ENCODE measurements around the gene FAM162A. TPM values are rescaled to one million over a fixed set of nuclear protein-coding genes. Genes with fewer than 3 reads are reported as not detected.
A peak's percentile ranks its signal among the peaks of the same experiment; 100 is the strongest.
"Not testable (repeated sequence)": the region's sequence is repeated elsewhere in the genome, so short reads cannot be mapped to it uniquely, and the experiment has no call there.

The FAM162A gene
- total RNA-seq, 2 experiments from 2014 or later, result 51.3 to 63.9 TPM

DNA sequence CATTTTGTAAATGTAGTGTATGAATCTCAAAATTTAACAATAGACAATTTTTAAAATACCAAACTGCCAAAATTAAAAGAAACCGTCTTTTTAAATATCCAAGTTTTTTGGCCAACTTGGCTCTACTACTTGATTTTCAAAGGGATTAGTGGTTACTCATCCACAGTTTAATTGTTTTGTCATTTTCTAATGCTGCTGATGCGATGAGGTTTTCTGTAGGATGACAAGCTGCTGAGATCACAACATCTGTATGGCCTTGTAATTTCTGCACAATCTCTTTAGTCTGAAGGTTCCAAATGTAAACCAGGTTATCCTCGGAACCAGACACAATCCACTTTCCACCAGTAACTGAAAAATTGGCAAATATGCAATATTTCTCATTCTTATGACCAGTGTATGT is 30.4 kb downstream of the FAM162A start:
- H3K27ac Mint-ChIP-seq, result peak overlapping the region; percentile 95
- DNase-seq (no peak), ATAC-seq (no peak)
- CTCF ChIA-PET, result no interaction called here
- peaks cover 45% of the 10 kb centered on the region for H3K4me1 Mint-ChIP-seq
- H3K36me3 Mint-ChIP-seq, result peaks cover 20% of the 10 kb centered on the region
- no peaks in the 10 kb centered on the region for H3K27me3 Mint-ChIP-seq
- H3K9me3 Mint-ChIP-seq (ENCODE audit: low read depth), result no peaks in the 10 kb centered on the region
- H3K4me3 Mint-ChIP-seq, result peak overlapping the region; percentile 95

DNA sequence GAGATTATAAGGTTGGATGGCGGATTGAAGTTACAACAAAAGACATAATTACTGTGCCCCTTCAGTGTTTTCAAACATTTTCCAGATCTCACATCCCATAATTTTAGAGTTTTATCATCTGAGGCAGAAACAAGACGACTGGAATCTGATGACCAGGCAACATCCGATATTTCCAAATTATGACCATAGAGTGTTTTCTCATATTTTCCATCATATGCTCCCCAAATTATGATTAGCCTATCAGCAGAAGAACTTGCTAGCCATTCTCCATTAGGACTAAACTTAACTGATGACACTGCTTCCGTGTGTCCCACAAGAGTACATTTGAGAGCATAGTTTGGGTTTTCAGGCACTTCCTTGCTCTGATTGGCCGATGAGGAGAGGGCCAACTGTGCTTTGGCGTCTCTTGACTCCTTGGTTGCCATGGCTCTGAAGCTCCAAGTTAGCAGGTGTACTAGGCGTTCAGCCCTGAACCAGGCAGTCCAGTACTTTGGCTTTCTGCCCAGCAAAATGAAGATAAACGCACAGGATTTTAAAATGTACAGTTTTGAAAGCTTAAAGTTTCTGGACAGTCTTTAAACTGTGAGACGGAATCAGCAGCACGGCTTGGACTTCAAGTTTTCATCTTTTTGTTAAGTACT is 31.2 kb downstream of the FAM162A start:
- Mint-ChIP-seq H3K36me3 (peaks cover 20% of the 10 kb centered on the region), H3K4me3 (peak overlapping the region; percentile 95), H3K4me1 (peaks cover 47% of the 10 kb centered on the region), H3K9me3 (ENCODE audit: low read depth) (no peaks in the 10 kb centered on the region), H3K27me3 (no peaks in the 10 kb centered on the region), H3K27ac (peak overlapping the region; percentile 95)
- DNase-seq (peak; percentile 76), ATAC-seq (peak; percentile 54)
- CTCF ChIA-PET, result interaction anchor here (0.6 to 3.6 kb wide), 8 partner anchors 16 to 264 kb away, joined by 3 to 26 read pairs (median 5); partner anchors contain the start of genes FAM162A, KPNA1, MIX23 and PARP14

DNA sequence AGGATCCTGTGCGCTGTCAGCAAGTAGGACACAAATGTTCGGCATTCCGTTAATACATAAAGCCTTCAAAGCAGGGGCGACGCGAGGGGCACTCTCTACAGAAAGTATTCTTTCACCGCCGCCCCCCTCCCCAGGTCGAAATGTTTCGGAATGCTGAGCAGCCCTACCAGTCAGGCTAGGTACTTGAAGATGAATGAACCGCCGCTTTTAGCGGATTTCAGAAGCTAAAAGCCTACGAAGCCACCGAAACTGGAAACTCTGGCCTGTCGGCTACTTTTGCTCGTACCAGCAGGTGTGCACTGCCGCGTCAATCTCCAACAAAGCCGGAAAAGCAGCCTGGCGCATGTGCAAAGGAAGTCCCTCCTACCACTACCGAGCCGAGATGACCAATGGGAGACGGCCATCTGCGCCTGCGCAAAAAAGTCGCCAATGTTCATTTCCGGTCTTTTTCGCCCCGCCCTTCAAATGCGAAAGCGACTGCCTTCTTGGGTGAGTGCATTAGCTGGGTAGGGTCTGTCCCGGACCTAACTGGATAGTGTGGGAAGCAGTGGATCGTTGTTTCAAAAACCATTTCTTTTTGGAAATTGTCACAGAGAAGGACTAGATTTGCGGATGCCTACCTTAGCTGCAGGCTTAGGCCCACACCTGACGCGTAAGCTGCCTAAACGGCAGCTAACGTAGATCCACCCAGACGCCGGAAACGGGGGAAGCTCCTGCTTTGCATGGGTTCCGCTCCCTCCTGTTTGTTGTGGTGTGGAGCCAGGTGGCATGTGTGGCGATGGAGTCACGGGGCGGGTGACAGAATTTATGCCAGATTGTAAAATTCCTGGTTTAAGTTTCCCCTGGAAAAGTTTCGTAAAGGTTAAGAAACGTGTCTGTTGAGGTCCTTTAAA is 32.0 kb downstream of the FAM162A start, which contains the start of gene WDR5B:
TSS of gene WDR5B (minus strand) at position 301 of the 893 bp plus-strand sequence. CDS start 534 bp downstream, outside the sequence.
- CTCF ChIA-PET, result interaction anchor here (0.9 to 3.6 kb wide), 9 partner anchors 16 to 264 kb away, joined by 3 to 26 read pairs (median 4); partner anchors contain the start of genes FAM162A, KPNA1, MIX23 and PARP14
- Mint-ChIP-seq H3K4me1 (peaks cover 49% of the 10 kb centered on the region), H3K4me3 (peak within 1 kb of the TSS; percentile 95), H3K9me3 (ENCODE audit: low read depth) (no peaks in the 10 kb centered on the region), H3K27me3 (no peaks in the 10 kb centered on the region), H3K36me3 (peaks cover 21% of the 10 kb centered on the region), H3K27ac (peak within 1 kb of the TSS; percentile 95)
- peak; percentile 99 for DNase-seq
- peak; percentile 93 for ATAC-seq

DNA sequence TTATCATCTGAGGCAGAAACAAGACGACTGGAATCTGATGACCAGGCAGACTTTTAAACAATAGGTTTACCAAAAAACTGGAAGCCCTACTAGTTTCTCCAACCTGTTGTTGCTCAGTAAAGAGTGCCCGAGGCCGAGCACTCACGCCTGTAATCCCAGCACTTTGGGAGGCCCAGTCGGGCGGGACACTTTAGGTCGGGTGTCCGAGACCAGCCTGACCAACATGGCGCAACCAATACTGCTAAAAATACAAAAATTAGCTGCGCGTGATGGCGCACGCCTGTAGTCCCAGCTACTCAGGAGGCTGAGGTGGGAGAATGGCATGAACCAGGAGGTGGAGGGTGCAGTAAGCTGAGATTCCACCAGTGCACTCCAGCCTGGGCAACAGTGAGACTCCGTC is 33.0 kb downstream of the FAM162A start:
- CTCF ChIA-PET, result interaction anchor here (1.0 to 3.6 kb wide), 6 partner anchors 17 to 263 kb away, joined by 3 to 26 read pairs (median 11); partner anchors contain the start of genes FAM162A, KPNA1, MIX23 and PARP14
- Mint-ChIP-seq H3K4me1 (peaks cover 47% of the 10 kb centered on the region), H3K27me3 (no peaks in the 10 kb centered on the region), H3K4me3 (peak overlapping the region; percentile 95), H3K9me3 (ENCODE audit: low read depth) (no peaks in the 10 kb centered on the region), H3K27ac (peak overlapping the region; percentile 95), H3K36me3 (peaks cover 24% of the 10 kb centered on the region)
- no peak for ATAC-seq
- DNase-seq, result no peak

- no peak overlapping the region for H3K4me3 Mint-ChIP-seq
- CTCF ChIA-PET, result interaction anchor here (0.9 kb wide), 1 partner anchor 12 kb away, joined by 3 read pairs; no protein-coding TSS in a partner anchor
Measured at GRCh38 chr3:122421101-122421500, 37.1 kb downstream of the FAM162A start.

DNA sequence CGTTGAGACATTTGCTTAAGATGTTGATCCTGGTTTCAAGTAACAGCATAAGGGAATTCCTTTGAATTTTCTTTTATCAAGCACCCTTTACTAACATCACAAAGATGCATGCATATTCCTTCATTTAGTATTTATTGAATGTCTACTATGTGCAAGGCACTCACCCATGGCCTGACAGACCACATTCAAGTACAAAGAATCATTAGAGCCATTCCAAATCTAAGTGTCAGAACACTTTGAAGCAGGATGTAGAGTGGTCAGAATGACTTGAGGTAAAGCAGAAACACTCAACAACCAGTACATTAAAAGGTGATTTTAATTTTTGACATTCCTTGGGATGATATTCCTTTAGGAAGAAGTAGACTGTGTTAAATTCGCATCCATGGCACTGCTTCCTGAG is 37.9 kb downstream of the FAM162A start:
- Mint-ChIP-seq H3K36me3 (peaks cover 39% of the 10 kb centered on the region), H3K27ac (no peak overlapping the region), H3K4me1 (peaks cover 17% of the 10 kb centered on the region), H3K27me3 (no peaks in the 10 kb centered on the region), H3K9me3 (ENCODE audit: low read depth) (no peaks in the 10 kb centered on the region), H3K4me3 (no peak overlapping the region)
- DNase-seq, result no peak
- no peak for ATAC-seq
- CTCF ChIA-PET, result no interaction called here

More at GRCh38 chr3:122421101-122421500, 37.1 kb downstream of the FAM162A start:
- no peaks in the 10 kb centered on the region for H3K27me3 Mint-ChIP-seq
- peaks cover 33% of the 10 kb centered on the region for H3K36me3 Mint-ChIP-seq
- peaks cover 23% of the 10 kb centered on the region for H3K4me1 Mint-ChIP-seq
- no peak for DNase-seq
- no peak overlapping the region for H3K27ac Mint-ChIP-seq
- no peaks in the 10 kb centered on the region for H3K9me3 Mint-ChIP-seq (ENCODE audit: low read depth)
- no peak for ATAC-seq

GRCh38 chr3:122427857-122428471 is 44.0 kb downstream of the FAM162A start:
- DNase-seq (no peak), ATAC-seq (peak; percentile 68)
- peak overlapping the region; percentile 60 for H3K27ac Mint-ChIP-seq
- peaks cover 57% of the 10 kb centered on the region for H3K36me3 Mint-ChIP-seq
- H3K4me3 Mint-ChIP-seq, result no peak overlapping the region
- no peaks in the 10 kb centered on the region for H3K27me3 Mint-ChIP-seq
- CTCF ChIA-PET, result no interaction called here
- no peaks in the 10 kb centered on the region for H3K9me3 Mint-ChIP-seq (ENCODE audit: low read depth)
- H3K4me1 Mint-ChIP-seq, result peaks cover 28% of the 10 kb centered on the region

GRCh38 chr3:122430371-122430770 is 46.4 kb downstream of the FAM162A start:
- Mint-ChIP-seq H3K36me3 (peaks cover 66% of the 10 kb centered on the region), H3K9me3 (ENCODE audit: low read depth) (no peaks in the 10 kb centered on the region)
- CTCF ChIA-PET, result no interaction called here

DNA sequence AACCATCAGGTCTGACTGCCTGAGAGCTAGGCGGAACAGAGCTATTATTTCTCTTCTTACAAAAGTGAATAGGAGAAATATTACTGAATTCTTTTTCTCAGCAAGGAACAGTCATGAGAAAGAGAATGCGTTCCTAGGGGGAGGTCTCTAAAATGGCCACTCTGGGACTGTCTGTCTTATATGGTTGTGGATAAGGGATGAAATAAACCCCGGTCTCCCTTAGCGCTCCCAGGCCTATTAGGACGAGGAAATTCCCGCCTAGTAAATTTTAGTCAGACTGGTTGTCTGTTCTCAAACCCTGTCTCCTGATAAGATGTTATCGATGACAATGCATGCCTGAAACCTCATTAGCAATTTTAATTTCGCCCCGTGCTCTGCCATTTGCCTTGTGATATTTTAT is 52.0 kb downstream of the FAM162A start:
- Mint-ChIP-seq H3K27ac (no peak overlapping the region), H3K4me3 (no peak overlapping the region), H3K36me3 (peaks cover 47% of the 10 kb centered on the region), H3K9me3 (ENCODE audit: low read depth) (peaks cover 4% of the 10 kb centered on the region), H3K27me3 (no peaks in the 10 kb centered on the region), H3K4me1 (no peaks in the 10 kb centered on the region)
- ATAC-seq (no peak), DNase-seq (no peak)
- CTCF ChIA-PET, result no interaction called here

More at GRCh38 chr3:122430371-122430770, 46.4 kb downstream of the FAM162A start:
- peaks cover 25% of the 10 kb centered on the region for H3K4me1 Mint-ChIP-seq
- H3K27ac Mint-ChIP-seq, result no peak overlapping the region
- no peaks in the 10 kb centered on the region for H3K27me3 Mint-ChIP-seq
- no peak for DNase-seq
- no peak overlapping the region for H3K4me3 Mint-ChIP-seq
- no peak for ATAC-seq

- H3K9me3 Mint-ChIP-seq (ENCODE audit: low read depth), result peaks cover 3% of the 10 kb centered on the region
Measured at GRCh38 chr3:122443090-122443489, 59.1 kb downstream of the FAM162A start.

GRCh38 chr3:122443762-122444490 is 59.9 kb downstream of the FAM162A start:
- peaks cover 61% of the 10 kb centered on the region for H3K36me3 Mint-ChIP-seq
- H3K27me3 Mint-ChIP-seq; ATAC-seq; H3K4me1 Mint-ChIP-seq; DNase-seq; H3K4me3 Mint-ChIP-seq; H3K9me3 Mint-ChIP-seq (ENCODE audit: low read depth); CTCF ChIA-PET; H3K27ac Mint-ChIP-seq: not testable (repeated sequence)

More at GRCh38 chr3:122443090-122443489, 59.1 kb downstream of the FAM162A start:
- Mint-ChIP-seq H3K27me3 (no peaks in the 10 kb centered on the region), H3K4me3 (no peak overlapping the region), H3K36me3 (peaks cover 55% of the 10 kb centered on the region), H3K27ac (no peak overlapping the region), H3K4me1 (no peaks in the 10 kb centered on the region)
- ATAC-seq (no peak), DNase-seq (no peak)
- CTCF ChIA-PET, result no interaction called here

GRCh38 chr3:122444491-122444887 is 60.5 kb downstream of the FAM162A start:
- H3K27me3 Mint-ChIP-seq; H3K9me3 Mint-ChIP-seq (ENCODE audit: low read depth); ATAC-seq; H3K4me1 Mint-ChIP-seq; CTCF ChIA-PET; DNase-seq; H3K4me3 Mint-ChIP-seq: not testable (repeated sequence)
- peaks cover 66% of the 10 kb centered on the region for H3K36me3 Mint-ChIP-seq
- H3K27ac Mint-ChIP-seq, result peak overlapping the region; percentile 7

All from activated CD8-positive, alpha-beta memory T cell treated with anti-CD3 and anti-CD28 coated beads, Interleukin-2, amount 10 ng/mL, durations not matched to agents 7 days and 5 days (primary cell).